ENCODE data around the gene B3GAT2. TPM values are rescaled to one million over a fixed set of nuclear protein-coding genes. Genes with fewer than 3 reads are reported as not detected.

B3GAT2 gene
- total and polyA plus RNA-seq, 4 donors: 0.03 TPM; not detected in 3

DNA sequence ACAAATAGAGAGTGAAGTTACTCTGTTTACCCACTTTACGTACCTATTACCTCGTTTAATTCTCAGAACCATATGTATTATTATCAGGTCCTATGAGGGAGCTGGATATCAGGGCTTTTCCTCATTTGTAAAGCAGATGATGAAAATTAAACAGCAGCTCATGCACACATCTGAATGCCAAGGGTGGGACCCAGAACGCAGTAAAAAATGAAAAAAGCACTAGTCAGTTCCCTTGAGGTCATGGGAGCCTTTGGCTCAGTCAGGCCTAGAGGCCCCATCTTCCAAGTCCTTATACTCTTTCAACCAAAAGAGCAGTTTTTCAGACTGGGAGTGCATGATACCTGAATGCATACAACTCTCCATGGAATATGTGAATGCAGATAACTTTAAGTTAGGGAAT lies 23.0 kb downstream of the B3GAT2 start:
- intact Hi-C loops (cut with DNase I): no loop called here
- H3K27ac ChIP-seq (ENCODE audit: low read depth in 1 of 2, low read length in 2 of 2): no peak overlapping the region
- no peaks in the 10 kb centered on the region for H3K36me3 ChIP-seq (ENCODE audit: control insufficient read depth in 1 of 2, insufficient read depth in 2 of 2, low read length in 1 of 2)
- no peak for ATAC-seq (ENCODE audit: low FRiP score)
- DNase-seq: no peak
- H3K9me3 ChIP-seq (ENCODE audit: control insufficient read depth, low read length): no peaks in the 10 kb centered on the region
- H3K4me3 ChIP-seq (ENCODE audit: low read length in 2 of 2): no peak overlapping the region
- WGBS, 2 donors: 79 to 84% methylated on average over 3 of the region's 3 CpGs
- H3K4me1 ChIP-seq (ENCODE audit: control insufficient read depth in 1 of 2, insufficient read depth in 2 of 2, low read length in 2 of 2): no peaks in the 10 kb centered on the region
- H3K27me3 ChIP-seq (ENCODE audit: control insufficient read depth in 1 of 2, insufficient read depth in 2 of 2, low read length in 1 of 2): no peaks in the 10 kb centered on the region

- no peak overlapping the region for H3K27ac ChIP-seq (ENCODE audit: low read depth in 1 of 2, low read length in 2 of 2)
- no peaks in the 10 kb centered on the region for H3K36me3 ChIP-seq (ENCODE audit: control insufficient read depth in 1 of 2, insufficient read depth in 2 of 2, low read length in 1 of 2)
- peaks cover 2% of the 10 kb centered on the region for H3K9me3 ChIP-seq (ENCODE audit: control insufficient read depth, low read length)
- 14 to 15% methylated on average over 1 of the region's 1 CpG for WGBS, 2 donors
- DNase-seq: no peak
- intact Hi-C loops (cut with DNase I): no loop called here
- ATAC-seq (ENCODE audit: low FRiP score): no peak
- H3K4me1 ChIP-seq (ENCODE audit: control insufficient read depth in 1 of 2, insufficient read depth in 2 of 2, low read length in 2 of 2): no peaks in the 10 kb centered on the region
- no peaks in the 10 kb centered on the region for H3K27me3 ChIP-seq (ENCODE audit: control insufficient read depth in 1 of 2, insufficient read depth in 2 of 2, low read length in 1 of 2)
- H3K4me3 ChIP-seq (ENCODE audit: low read length in 2 of 2): no peak overlapping the region
Measured at GRCh38 chr6:70905742-70906141, 51.1 kb downstream of the B3GAT2 start.

- 79 to 80% methylated on average over 2 of the region's 2 CpGs for WGBS, 2 donors
- H3K4me3 ChIP-seq (ENCODE audit: low read length in 2 of 2): no peak overlapping the region
- H3K9me3 ChIP-seq (ENCODE audit: control insufficient read depth, low read length): peaks cover 2% of the 10 kb centered on the region
- intact Hi-C loops (cut with DNase I): no loop called here
- ATAC-seq (ENCODE audit: low FRiP score): no peak
- no peaks in the 10 kb centered on the region for H3K27me3 ChIP-seq (ENCODE audit: control insufficient read depth in 1 of 2, insufficient read depth in 2 of 2, low read length in 1 of 2)
- H3K36me3 ChIP-seq (ENCODE audit: control insufficient read depth in 1 of 2, insufficient read depth in 2 of 2, low read length in 1 of 2): no peaks in the 10 kb centered on the region
- no peak for DNase-seq
- no peak overlapping the region for H3K27ac ChIP-seq (ENCODE audit: low read depth in 1 of 2, low read length in 2 of 2)
- no peaks in the 10 kb centered on the region for H3K4me1 ChIP-seq (ENCODE audit: control insufficient read depth in 1 of 2, insufficient read depth in 2 of 2, low read length in 2 of 2)
Measured at GRCh38 chr6:70903665-70904452, 53.0 kb downstream of the B3GAT2 start.

- Histone ChIP-seq H3K27me3 (ENCODE audit: control insufficient read depth in 1 of 2, insufficient read depth in 2 of 2, low read length in 1 of 2) (no peaks in the 10 kb centered on the region), H3K4me1 (ENCODE audit: control insufficient read depth in 1 of 2, insufficient read depth in 2 of 2, low read length in 2 of 2) (no peaks in the 10 kb centered on the region), H3K9me3 (ENCODE audit: control insufficient read depth, low read length) (no peaks in the 10 kb centered on the region), H3K4me3 (ENCODE audit: low read length in 2 of 2) (no peak overlapping the region), H3K27ac (ENCODE audit: low read depth in 1 of 2, low read length in 2 of 2) (no peak overlapping the region), H3K36me3 (ENCODE audit: control insufficient read depth in 1 of 2, insufficient read depth in 2 of 2, low read length in 1 of 2) (no peaks in the 10 kb centered on the region)
- DNase-seq: no peak
- intact Hi-C loops (cut with DNase I): no loop called here
- no peak for ATAC-seq (ENCODE audit: low FRiP score)
- WGBS, 2 donors: 74 to 76% methylated on average over 3 of the region's 3 CpGs
Measured at GRCh38 chr6:70901324-70901723, 55.5 kb downstream of the B3GAT2 start.

DNA sequence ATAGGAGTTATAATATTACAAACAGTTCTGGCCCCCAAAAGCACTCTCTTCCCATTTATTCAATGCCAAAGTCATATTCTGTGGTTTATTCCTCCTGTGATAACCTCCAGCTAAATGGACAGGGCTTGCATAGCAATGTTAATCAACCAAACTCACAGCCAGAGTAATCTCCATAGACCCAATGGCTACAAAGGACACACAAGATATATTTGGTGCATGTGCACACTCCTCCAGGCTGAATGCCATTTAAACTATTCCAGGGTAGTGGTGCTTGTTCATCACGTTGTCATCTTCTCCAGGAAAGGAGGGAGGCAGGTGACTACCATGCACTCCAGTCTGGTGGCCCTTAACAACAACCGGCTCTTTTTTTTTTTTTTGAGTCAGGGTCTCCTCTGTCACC lies 56.8 kb downstream of the B3GAT2 start:
- no peaks in the 10 kb centered on the region for H3K4me1 ChIP-seq (ENCODE audit: control insufficient read depth in 1 of 2, insufficient read depth in 2 of 2, low read length in 2 of 2)
- ATAC-seq (ENCODE audit: low FRiP score): no peak
- H3K9me3 ChIP-seq (ENCODE audit: control insufficient read depth, low read length): no peaks in the 10 kb centered on the region
- H3K27me3 ChIP-seq (ENCODE audit: control insufficient read depth in 1 of 2, insufficient read depth in 2 of 2, low read length in 1 of 2): no peaks in the 10 kb centered on the region
- H3K4me3 ChIP-seq (ENCODE audit: low read length in 2 of 2): no peak overlapping the region
- intact Hi-C loops (cut with DNase I): no loop called here
- H3K36me3 ChIP-seq (ENCODE audit: control insufficient read depth in 1 of 2, insufficient read depth in 2 of 2, low read length in 1 of 2): no peaks in the 10 kb centered on the region
- no peak for DNase-seq
- 59 to 65% methylated on average over 2 of the region's 2 CpGs for WGBS, 2 donors
- H3K27ac ChIP-seq (ENCODE audit: low read depth in 1 of 2, low read length in 2 of 2): no peak overlapping the region

GRCh38 chr6:70894001-70894400 lies 62.9 kb downstream of the B3GAT2 start:
- WGBS, 2 donors: 95 to 96% methylated on average over 12 of the region's 12 CpGs
- Histone ChIP-seq H3K4me1 (ENCODE audit: control insufficient read depth in 1 of 2, insufficient read depth in 2 of 2, low read length in 2 of 2) (no peaks in the 10 kb centered on the region), H3K36me3 (ENCODE audit: control insufficient read depth in 1 of 2, insufficient read depth in 2 of 2, low read length in 1 of 2) (no peaks in the 10 kb centered on the region), H3K4me3 (ENCODE audit: low read length in 2 of 2) (no peak overlapping the region), H3K27me3 (ENCODE audit: control insufficient read depth in 1 of 2, insufficient read depth in 2 of 2, low read length in 1 of 2) (no peaks in the 10 kb centered on the region), H3K9me3 (ENCODE audit: control insufficient read depth, low read length) (no peaks in the 10 kb centered on the region), H3K27ac (ENCODE audit: low read depth in 1 of 2, low read length in 2 of 2) (no peak overlapping the region)
- intact Hi-C loops (cut with DNase I): no loop called here
- no peak for DNase-seq
- ATAC-seq (ENCODE audit: low FRiP score): no peak

DNA sequence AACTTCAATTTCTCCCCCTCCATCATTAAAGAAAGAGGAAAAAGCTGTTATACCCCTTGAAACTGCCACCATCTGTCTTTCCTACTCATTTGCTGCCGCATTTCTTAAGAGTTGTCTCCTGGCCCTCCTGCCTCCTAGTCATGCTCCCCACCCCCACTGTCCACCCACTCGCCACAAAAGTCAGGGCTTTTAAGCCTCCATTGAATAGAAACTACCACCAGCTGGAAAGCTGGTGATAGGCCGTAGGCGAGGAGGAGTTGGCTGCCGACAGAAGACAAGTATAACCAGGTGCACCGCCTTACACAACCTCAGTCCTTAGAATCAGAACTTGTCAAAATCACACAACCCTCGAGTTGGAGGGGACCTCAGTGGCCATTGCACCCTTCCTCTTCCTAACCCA lies 67.6 kb downstream of the B3GAT2 start:
- no peak overlapping the region for H3K27ac ChIP-seq (ENCODE audit: low read depth in 1 of 2, low read length in 2 of 2)
- no peaks in the 10 kb centered on the region for H3K9me3 ChIP-seq (ENCODE audit: control insufficient read depth, low read length)
- H3K4me3 ChIP-seq (ENCODE audit: low read length in 2 of 2): no peak overlapping the region
- intact Hi-C loops (cut with DNase I): loop anchor here (5.0 to 10.0 kb wide), 2 partner anchors 342 to 364 kb away; no protein-coding TSS in a partner anchor
- DNase-seq: no peak
- no peaks in the 10 kb centered on the region for H3K4me1 ChIP-seq (ENCODE audit: control insufficient read depth in 1 of 2, insufficient read depth in 2 of 2, low read length in 2 of 2)
- no peaks in the 10 kb centered on the region for H3K27me3 ChIP-seq (ENCODE audit: control insufficient read depth in 1 of 2, insufficient read depth in 2 of 2, low read length in 1 of 2)
- 92 to 93% methylated on average over 7 of the region's 7 CpGs for WGBS, 2 donors
- no peak for ATAC-seq (ENCODE audit: low FRiP score)
- no peaks in the 10 kb centered on the region for H3K36me3 ChIP-seq (ENCODE audit: control insufficient read depth in 1 of 2, insufficient read depth in 2 of 2, low read length in 1 of 2)

GRCh38 chr6:70886661-70887060 lies 70.2 kb downstream of the B3GAT2 start:
- 84 to 88% methylated on average over 2 of the region's 2 CpGs for WGBS, 2 donors
- intact Hi-C loops (cut with DNase I): loop anchor here (5.0 to 10.0 kb wide), 2 partner anchors 339 to 362 kb away; no protein-coding TSS in a partner anchor

GRCh38 chr6:70886071-70886470 lies 70.8 kb downstream of the B3GAT2 start:
- intact Hi-C loops (cut with DNase I): loop anchor here (5.0 to 10.0 kb wide), 2 partner anchors 339 to 361 kb away; no protein-coding TSS in a partner anchor
- ATAC-seq (ENCODE audit: low FRiP score) (no peak), DNase-seq (no peak)
- 89 to 91% methylated on average over 2 of the region's 2 CpGs for WGBS, 2 donors
- Histone ChIP-seq H3K27me3 (ENCODE audit: control insufficient read depth in 1 of 2, insufficient read depth in 2 of 2, low read length in 1 of 2) (no peaks in the 10 kb centered on the region), H3K4me3 (ENCODE audit: low read length in 2 of 2) (no peak overlapping the region), H3K36me3 (ENCODE audit: control insufficient read depth in 1 of 2, insufficient read depth in 2 of 2, low read length in 1 of 2) (no peaks in the 10 kb centered on the region), H3K9me3 (ENCODE audit: control insufficient read depth, low read length) (no peaks in the 10 kb centered on the region), H3K27ac (ENCODE audit: low read depth in 1 of 2, low read length in 2 of 2) (no peak overlapping the region), H3K4me1 (ENCODE audit: control insufficient read depth in 1 of 2, insufficient read depth in 2 of 2, low read length in 2 of 2) (no peaks in the 10 kb centered on the region)

More at GRCh38 chr6:70886661-70887060, 70.2 kb downstream of the B3GAT2 start:
- DNase-seq (no peak), ATAC-seq (ENCODE audit: low FRiP score) (no peak)
- Histone ChIP-seq H3K4me3 (ENCODE audit: low read length in 2 of 2) (no peak overlapping the region), H3K9me3 (ENCODE audit: control insufficient read depth, low read length) (no peaks in the 10 kb centered on the region), H3K27me3 (ENCODE audit: control insufficient read depth in 1 of 2, insufficient read depth in 2 of 2, low read length in 1 of 2) (no peaks in the 10 kb centered on the region), H3K27ac (ENCODE audit: low read depth in 1 of 2, low read length in 2 of 2) (no peak overlapping the region), H3K36me3 (ENCODE audit: control insufficient read depth in 1 of 2, insufficient read depth in 2 of 2, low read length in 1 of 2) (no peaks in the 10 kb centered on the region), H3K4me1 (ENCODE audit: control insufficient read depth in 1 of 2, insufficient read depth in 2 of 2, low read length in 2 of 2) (no peaks in the 10 kb centered on the region)

Measured in aorta (tissue), 5 donors.